ENCODE measurements around the gene PCGF2.

PCGF2 gene

DNA sequence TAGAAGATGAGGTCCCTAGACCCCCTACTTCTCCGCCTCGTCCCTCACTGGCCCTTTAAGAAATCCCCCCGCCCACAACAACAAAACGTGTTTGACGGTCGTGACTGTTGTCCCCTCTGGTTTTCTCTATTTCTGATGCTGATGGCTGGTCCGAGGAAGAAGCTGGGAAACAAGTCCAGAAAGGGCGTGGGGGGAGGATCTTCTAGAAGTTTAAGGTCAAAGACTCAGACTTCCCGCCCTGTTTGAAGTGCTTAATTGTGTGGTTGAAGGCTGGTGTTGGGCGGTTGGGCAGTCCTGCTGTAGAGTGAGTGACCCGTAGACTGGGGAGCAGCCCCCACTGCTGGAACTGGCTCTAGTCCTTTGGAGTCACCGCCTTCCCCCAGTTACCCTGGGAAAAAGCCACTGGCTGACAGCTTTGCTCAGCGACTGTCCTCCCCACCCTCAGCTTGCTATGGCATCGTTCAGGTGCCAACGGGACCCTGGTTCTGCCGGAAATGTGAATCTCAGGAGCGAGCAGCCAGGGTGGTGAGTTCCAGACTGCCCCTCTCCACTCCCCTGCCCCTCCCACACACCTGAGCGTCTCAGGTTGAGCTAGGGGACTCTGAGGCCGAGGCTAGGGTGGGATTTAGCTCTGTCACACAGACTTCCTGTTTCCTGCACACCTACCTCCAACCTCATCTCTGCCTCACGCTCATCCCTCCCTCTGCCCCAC lies 41.5 kb downstream of the PCGF2 start:
- no peak for TF ChIP-seq JUND (IDR thresholded peaks at IDR 0.05; ENCODE audit: low read depth)
- peak in 1 of 2 experiments; percentile 52 for DNase-seq (ENCODE audit: low read depth in 1 of 2, low spot score in 1 of 2)
- in situ Hi-C loops (cut with HindIII; ENCODE audit: low pct_unique_long_range_greater_than_20kb, low sequenced_read_pairs): no loop called here

DNA sequence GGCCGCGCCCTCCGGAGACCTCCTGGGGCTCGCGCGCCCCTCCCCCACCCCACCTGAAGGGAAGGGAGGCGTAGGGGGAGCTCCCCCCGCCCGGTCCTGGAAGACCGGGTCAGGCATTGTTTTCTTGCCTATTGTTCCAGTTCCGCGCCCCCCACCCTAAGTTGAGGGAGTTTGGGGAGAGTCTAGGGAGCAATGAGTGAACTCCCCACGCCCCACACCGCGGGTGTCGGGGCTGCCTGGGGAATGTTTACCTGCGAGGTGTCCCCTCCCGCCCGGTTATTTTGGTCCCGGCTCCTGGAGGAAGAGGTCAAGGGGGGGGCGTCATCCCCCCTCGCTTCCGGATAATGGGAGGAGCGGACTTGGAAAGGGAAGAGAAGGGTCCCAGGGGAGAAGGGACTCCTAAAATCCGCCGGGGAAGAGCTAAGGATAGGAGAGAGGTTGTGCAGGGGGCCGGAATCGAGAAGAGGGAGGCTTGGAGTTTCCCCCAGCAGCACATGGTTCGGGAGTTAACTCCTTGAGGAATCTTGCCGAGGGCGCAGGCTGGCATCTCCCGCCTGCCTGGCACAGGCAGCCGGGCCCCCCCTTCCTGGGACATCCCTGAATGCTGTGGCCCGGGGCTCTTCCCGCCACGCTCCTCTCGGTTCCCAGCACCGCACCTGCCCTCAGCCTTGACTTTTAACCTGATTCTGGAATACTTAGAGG lies 42.2 kb downstream of the PCGF2 start:
- peak; percentile 44 to 68 for DNase-seq (ENCODE audit: low read depth in 1 of 2, low spot score in 1 of 2)

DNA sequence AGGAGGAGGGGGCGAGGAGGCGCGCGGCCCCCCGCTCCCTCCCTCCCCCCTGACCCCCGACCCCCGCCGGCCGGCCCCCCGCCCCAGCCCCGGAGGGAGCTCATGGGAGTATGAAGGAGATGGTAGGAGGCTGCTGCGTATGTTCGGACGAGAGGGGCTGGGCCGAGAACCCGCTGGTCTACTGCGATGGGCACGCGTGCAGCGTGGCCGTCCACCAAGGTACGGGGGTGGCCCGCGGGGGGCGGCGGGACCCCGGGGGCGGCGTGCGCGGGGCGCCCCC lies 42.7 kb downstream of the PCGF2 start:
- TF ChIP-seq JUND (IDR thresholded peaks at IDR 0.05; ENCODE audit: low read depth): no peak
- peak in 1 of 2 experiments; percentile 49 for DNase-seq (ENCODE audit: low read depth in 1 of 2, low spot score in 1 of 2)
- in situ Hi-C loops (cut with HindIII; ENCODE audit: low pct_unique_long_range_greater_than_20kb, low sequenced_read_pairs): no loop called here

More for the DNA sequence above, 42.2 kb downstream of the PCGF2 start:
- no peak for TF ChIP-seq JUND (IDR thresholded peaks at IDR 0.05; ENCODE audit: low read depth)
- in situ Hi-C loops (cut with HindIII; ENCODE audit: low pct_unique_long_range_greater_than_20kb, low sequenced_read_pairs): no loop called here

DNA sequence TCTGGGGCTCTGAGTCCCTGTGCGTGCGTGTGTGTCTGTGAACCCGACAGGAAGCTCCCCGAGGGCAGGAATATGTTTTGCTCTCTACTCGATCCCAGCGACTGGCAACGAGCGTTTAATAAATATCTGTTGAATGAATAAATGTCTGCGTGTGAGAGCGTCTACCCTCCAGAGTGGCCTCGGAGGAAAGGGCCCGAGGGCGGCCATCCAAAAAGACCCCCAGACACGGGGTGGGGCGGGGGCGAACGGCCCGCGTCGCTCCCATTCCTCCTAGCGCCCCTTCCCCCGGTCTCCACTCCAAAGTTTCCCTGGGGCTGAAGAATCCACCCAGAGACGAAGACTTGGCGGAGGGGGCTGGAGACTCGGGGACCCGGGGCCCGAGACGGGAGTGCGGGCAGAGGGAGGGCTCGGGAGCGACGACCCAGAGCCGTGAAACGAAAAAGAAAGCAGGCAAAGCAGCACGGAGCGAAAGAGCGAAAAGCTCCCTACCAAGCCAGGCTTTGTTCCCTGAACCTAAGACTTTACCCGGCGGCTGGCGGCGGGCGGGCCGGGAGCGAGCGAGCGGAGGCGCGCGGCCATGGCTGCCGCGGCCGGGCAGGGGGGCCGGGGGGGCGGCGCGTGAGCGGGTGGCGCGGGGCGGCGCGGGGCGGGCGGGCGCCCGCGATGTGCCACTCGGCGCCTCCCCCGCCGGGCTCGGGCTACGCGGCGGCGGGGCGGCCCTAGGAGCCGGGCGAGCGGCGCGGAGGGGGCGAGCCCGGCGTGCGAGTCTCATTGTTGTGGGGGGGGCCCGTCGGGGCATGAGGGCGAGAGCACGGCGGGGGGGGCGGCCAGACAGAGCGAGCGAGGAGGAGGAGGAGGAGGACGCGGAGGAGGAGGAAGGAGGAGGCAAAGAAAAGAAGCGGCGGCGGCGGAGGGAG lies 43.3 kb downstream of the PCGF2 start, which contains the start of gene MLLT6:
Gene MLLT6, plus strand, starts transcription at position 668 of the 917 bp plus-strand sequence. CDS start 360 bp downstream, outside the sequence.
- no peak for TF ChIP-seq JUND (IDR thresholded peaks at IDR 0.05; ENCODE audit: low read depth)
- in situ Hi-C loops (cut with HindIII; ENCODE audit: low pct_unique_long_range_greater_than_20kb, low sequenced_read_pairs): no loop called here
- DNase-seq (ENCODE audit: low read depth in 1 of 2, low spot score in 1 of 2): peak; percentile 73 to 91

DNA sequence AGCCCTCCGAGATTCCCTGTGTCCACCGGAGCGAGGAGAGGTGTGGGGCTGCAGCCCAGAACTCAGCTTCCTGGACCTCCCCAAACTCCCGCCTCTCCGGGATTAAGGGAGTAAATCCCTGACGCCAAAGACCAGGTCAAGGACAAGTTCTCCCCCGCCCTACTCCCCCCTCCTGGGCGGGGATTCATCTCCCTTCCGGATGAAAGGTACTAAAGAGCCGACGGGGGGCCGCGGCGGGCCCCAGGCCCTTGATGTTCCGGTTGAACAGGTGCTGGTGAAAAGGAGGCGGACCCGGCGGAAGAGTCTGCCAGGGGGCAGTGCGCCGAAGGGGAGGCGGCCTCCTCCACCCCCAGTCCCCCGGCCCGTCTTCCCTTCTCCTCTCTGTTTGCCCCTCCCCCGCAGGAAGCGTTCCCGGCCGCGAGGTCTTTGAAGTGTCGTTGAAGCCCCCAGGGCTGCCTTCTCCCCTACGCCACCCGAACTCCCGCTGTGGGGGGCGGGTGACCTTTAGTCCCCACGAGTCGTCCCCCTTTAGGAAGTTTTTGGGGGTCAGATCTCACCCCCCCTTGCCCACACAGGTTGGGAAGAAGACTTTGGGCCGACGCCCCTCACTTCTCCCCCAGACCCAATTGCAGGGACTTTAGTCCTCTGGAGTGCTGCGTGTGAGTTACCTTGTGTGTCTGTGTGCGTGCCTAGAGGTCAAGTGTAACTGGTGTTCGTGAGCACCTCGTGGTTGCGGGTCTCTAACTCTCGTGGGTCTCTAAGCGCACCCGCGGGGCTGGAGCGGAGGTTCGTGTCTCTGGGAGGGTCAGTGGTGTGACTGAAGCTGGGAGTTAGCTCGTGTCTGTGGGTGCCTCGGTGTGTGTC lies 44.2 kb downstream of the PCGF2 start:
- peak; percentile 91 to 99 for DNase-seq (ENCODE audit: low read depth in 1 of 2, low spot score in 1 of 2)
- in situ Hi-C loops (cut with HindIII; ENCODE audit: low pct_unique_long_range_greater_than_20kb, low sequenced_read_pairs): no loop called here
- no peak for TF ChIP-seq JUND (IDR thresholded peaks at IDR 0.05; ENCODE audit: low read depth)

DNA sequence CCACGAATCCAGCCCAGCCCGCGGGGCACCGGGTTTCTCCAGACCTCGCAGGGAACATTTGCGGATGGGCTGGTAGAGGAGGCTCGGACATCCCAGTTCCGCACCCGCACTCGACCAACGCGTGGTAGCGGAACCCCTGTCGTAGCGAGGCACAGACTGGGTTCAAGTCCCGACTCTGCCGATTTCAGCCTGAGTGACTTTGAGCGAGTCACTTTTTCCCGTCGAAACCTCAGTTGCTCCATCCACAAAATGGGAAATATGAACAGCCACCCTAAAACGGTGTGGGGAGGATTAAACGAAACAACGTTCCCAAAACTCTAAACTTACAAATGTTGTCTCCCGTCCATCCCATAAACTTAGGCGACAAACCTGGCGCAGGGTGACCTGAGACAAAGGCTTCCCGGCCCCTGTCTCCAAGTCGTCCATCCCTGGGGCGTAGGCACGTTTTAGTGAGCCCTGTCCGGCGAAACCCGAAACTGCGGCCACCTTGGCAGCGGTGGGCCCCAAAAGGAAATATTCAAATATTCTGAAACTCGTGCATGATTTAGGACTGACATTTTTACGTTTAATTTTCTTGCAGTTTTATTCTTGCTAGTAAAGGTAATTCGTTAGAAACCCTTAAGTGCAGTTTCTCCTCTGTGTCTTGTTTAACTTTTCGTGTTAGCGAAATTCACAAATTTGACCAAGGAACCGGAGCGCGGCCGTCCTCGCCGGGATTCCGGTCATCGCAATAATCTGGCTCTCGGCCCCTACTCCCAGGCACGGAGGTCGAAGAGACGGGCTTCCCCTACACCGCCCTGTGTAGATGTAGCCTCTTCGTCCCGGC lies 45.0 kb downstream of the PCGF2 start:
- peak in 1 of 2 experiments; percentile 54 for DNase-seq (ENCODE audit: low read depth in 1 of 2, low spot score in 1 of 2)
- no peak for TF ChIP-seq JUND (IDR thresholded peaks at IDR 0.05; ENCODE audit: low read depth)
- in situ Hi-C loops (cut with HindIII; ENCODE audit: low pct_unique_long_range_greater_than_20kb, low sequenced_read_pairs): no loop called here

DNA sequence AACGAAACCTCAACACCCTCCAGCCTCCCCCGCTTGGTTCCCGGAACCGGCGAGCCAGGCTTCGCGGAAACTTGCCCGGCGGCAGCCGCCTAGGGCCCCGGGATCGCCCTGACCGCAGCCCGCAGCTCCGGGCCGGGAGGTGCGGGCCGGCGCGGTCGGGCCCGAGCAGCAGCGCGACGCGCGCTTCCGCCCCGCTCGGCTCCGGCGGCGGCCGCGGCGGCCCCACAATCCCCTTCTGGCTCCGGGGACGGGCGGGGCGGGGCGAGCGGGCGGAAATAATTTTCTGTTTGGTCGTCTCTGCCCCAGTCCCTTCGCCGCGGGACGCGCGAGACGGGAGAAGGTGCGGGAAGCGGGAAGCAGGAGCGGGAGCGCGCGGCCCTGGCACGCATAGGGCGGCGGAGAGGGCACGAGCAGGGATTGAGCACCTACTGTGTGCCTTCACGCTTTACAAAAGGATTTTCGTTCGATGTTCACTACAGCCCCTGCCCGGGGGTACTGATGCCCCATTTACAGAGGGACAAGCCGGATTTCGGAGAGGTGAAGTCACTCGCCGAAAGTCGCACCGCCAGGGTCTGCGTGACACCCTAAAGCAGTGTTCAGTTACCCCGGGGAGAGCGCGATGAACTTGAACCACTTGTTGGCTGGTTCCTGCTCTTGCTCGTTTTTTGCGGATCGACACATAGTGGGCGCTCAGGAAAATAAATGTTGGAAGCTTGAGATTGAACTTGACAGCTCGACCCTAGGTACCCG lies 45.8 kb downstream of the PCGF2 start:
- no peak for TF ChIP-seq JUND (IDR thresholded peaks at IDR 0.05; ENCODE audit: low read depth)
- peak; percentile 86 to 96 for DNase-seq (ENCODE audit: low read depth in 1 of 2, low spot score in 1 of 2)
- in situ Hi-C loops (cut with HindIII; ENCODE audit: low pct_unique_long_range_greater_than_20kb, low sequenced_read_pairs): no loop called here

DNA sequence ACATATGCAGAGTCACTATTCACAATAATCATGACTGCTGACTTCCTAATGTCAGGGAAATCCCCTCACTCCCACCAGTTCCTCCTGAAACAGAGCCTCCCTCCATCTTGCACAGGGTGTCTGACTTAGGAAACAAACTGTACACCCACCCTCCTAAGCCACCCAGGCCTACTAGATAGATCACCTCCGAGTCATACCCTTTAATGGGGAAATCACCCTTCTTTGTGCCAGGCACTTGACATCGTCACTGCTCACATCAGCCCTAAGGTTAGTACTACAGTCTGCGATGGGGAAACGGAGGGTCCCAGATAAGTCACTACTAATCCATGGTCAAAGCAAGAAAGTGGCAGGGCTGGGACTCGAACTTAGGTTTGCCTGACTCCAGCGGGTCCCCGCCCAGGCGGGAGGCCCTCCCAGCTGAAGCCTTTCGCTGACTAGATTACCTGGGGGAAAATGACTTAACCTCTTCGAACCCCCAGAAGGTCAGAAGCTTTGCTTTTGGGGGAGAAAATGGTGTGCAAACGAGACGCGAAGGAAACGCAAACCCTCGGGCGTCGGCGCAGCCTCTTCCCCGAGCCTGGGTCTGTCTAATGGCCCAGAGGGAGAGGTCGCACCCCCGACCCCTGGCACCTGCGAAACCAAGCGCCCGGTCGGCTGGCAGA lies 46.5 kb downstream of the PCGF2 start:
- no peak for TF ChIP-seq JUND (IDR thresholded peaks at IDR 0.05; ENCODE audit: low read depth)
- in situ Hi-C loops (cut with HindIII; ENCODE audit: low pct_unique_long_range_greater_than_20kb, low sequenced_read_pairs): no loop called here
- DNase-seq (ENCODE audit: low read depth in 1 of 2, low spot score in 1 of 2): no peak

DNA sequence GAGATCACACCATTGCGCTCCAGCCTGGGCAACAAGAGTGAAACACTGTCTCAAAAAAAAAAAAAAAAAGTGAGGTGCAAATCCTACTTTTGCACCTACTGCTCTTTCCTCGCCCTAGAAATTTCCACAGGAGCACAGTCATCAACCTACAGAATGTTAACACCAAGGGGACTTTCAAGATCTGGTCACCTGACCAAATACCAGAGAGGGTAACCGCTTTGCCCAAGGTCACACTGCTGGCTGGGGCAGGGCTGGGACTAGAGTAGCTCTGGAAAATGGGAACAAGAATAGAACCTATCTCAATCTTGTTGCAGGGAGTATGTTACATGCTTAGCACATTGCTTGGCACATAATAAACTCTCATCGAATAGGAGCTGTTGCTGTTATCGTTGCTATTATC lies 49.4 kb downstream of the PCGF2 start:
- in situ Hi-C loops (cut with HindIII; ENCODE audit: low pct_unique_long_range_greater_than_20kb, low sequenced_read_pairs): no loop called here
- TF ChIP-seq JUND (IDR thresholded peaks at IDR 0.05; ENCODE audit: low read depth): no peak
- DNase-seq (ENCODE audit: low read depth in 1 of 2, low spot score in 1 of 2): no peak
